BJ (cell line): ENCODE measurements around the gene NANOGP8. TPM values are rescaled to one million over a fixed set of nuclear protein-coding genes. Genes with fewer than 3 reads are reported as not detected.

Experiments used
- CTCF ChIA-PET: fragments of 350-600 bp; formaldehyde crosslinking; extraction: SDS; loops from one replicate; lab custom pipeline; 2021; ENCODE audit warnings: antibody characterized with exemption, inconsistent platforms; lab: Yijun Ruan, JAX
- POLR2A ChIA-PET: fragments of 300-600 bp; sonication (Branson Sonifier 250); formaldehyde crosslinking; extraction: SDS; loops from one replicate; lab custom pipeline; 2021; ENCODE audit warnings: antibody characterized with exemption; lab: Charles Lee
- DNase-seq: peaks from one replicate; pipeline ENCODE4 v3.0.0-alpha.2; 2011; ENCODE audit warnings: low read depth
- H3K27me3 ChIP-seq: 2 replicates; pipeline ENCODE4 v1.6.0; 2011; ENCODE audit warnings: low read length; ENCODE audit not compliant: control insufficient read depth, insufficient read depth
- H3K36me3 ChIP-seq: 2 replicates; pipeline ENCODE4 v1.5.1; 2011; ENCODE audit warnings: low read length; ENCODE audit not compliant: control insufficient read depth, insufficient read depth
- H3K4me3 ChIP-seq: 2 replicates; pipeline ENCODE4 v1.5.1; 2011; ENCODE audit warnings: low read depth, mild to moderate bottlenecking, control low read depth, low read length
- polyA plus RNA-seq: library from polyadenylated mRNA; depleted of rRNA; stranded (reverse); fragments of >200 nt; gene quantifications from 2 replicates; pipeline ENCODE4 v1.2.3, GENCODE V29; 2011
- TF ChIP-seq, protein P1 (sequence below): IDR thresholded peaks from 2 replicates; pipeline ENCODE4 v1.5.1; 2011; ENCODE audit warnings: low read depth, mild to moderate bottlenecking, control low read depth, inconsistent platforms, low read length, moderate library complexity; ENCODE audit not compliant: insufficient read depth

Gene NANOGP8
- polyA plus RNA-seq, 1 experiment: not detected

DNA sequence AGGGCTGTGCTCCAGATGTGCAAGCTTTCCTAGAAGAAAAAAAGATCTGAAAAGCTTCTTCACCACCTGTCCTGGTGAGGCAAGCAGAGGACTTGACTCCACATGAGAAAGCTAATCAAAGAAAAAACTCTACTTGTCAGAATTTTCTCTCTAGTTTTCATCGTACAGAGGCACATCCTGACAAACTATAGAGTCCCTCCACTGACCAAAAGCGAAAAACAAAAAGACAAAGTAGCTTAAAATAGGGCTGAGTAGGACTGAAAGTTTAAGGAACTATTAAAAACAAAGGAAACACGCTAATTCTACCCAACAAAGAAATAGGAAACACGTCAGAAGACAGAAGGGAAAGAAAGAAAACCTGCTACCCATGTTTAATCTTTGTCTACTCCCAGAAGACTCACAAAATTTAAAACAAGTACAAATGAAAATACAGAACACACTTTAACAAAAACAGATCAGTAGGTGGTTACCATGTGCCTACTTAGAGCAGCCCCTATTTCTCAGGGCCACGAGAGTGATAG, 26.5 kb downstream of the NANOGP8 start:
- no peaks in the 10 kb centered on the region for H3K27me3 ChIP-seq
- H3K36me3 ChIP-seq: no peaks in the 10 kb centered on the region
- CTCF ChIA-PET: no interaction called here
- no peak for DNase-seq
- no peak overlapping the region for H3K4me3 ChIP-seq
- TF ChIP-seq, protein P1, sequence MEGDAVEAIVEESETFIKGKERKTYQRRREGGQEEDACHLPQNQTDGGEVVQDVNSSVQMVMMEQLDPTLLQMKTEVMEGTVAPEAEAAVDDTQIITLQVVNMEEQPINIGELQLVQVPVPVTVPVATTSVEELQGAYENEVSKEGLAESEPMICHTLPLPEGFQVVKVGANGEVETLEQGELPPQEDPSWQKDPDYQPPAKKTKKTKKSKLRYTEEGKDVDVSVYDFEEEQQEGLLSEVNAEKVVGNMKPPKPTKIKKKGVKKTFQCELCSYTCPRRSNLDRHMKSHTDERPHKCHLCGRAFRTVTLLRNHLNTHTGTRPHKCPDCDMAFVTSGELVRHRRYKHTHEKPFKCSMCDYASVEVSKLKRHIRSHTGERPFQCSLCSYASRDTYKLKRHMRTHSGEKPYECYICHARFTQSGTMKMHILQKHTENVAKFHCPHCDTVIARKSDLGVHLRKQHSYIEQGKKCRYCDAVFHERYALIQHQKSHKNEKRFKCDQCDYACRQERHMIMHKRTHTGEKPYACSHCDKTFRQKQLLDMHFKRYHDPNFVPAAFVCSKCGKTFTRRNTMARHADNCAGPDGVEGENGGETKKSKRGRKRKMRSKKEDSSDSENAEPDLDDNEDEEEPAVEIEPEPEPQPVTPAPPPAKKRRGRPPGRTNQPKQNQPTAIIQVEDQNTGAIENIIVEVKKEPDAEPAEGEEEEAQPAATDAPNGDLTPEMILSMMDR: no peak
- POLR2A ChIA-PET: no interaction called here

GRCh38 chr15:35055416-35056105, 29.5 kb downstream of the NANOGP8 start:
- Histone ChIP-seq H3K36me3 (no peaks in the 10 kb centered on the region), H3K27me3 (no peaks in the 10 kb centered on the region), H3K4me3 (no peak overlapping the region)
- ChIA-PET POLR2A (no interaction called here), CTCF (no interaction called here)
- TF ChIP-seq, protein P1: no peak
- no peak for DNase-seq

DNA sequence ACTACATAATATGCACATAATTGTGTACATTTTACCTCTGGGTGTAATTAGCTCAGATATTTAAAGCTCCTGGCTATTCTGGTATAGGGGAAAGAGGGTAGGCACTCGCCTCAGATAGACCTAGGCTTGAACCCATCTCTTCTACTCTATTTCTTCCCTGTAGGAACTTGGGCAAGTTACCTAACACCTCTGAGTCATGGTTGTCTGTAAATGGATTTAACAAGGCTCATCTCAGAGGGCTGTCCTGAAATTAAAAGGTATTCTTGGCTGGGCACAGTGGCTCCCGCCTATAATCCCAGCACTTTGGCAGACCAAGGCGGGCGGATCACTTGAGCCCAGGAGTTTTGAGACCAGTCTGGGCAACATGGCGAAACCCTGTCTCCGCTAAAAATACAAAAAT, 30.7 kb downstream of the NANOGP8 start:
- CTCF ChIA-PET: no interaction called here
- TF ChIP-seq, protein P1: no peak
- DNase-seq: no peak
- POLR2A ChIA-PET: no interaction called here
- Histone ChIP-seq H3K27me3 (no peaks in the 10 kb centered on the region), H3K4me3 (no peak overlapping the region), H3K36me3 (no peaks in the 10 kb centered on the region)

GRCh38 chr15:35047996-35048395, 37.1 kb downstream of the NANOGP8 start:
- ChIA-PET CTCF (no interaction called here), POLR2A (no interaction called here)
- H3K27me3 ChIP-seq: no peaks in the 10 kb centered on the region
- H3K36me3 ChIP-seq: no peaks in the 10 kb centered on the region
- TF ChIP-seq, protein P1: no peak
- no peak overlapping the region for H3K4me3 ChIP-seq
- no peak for DNase-seq

DNA sequence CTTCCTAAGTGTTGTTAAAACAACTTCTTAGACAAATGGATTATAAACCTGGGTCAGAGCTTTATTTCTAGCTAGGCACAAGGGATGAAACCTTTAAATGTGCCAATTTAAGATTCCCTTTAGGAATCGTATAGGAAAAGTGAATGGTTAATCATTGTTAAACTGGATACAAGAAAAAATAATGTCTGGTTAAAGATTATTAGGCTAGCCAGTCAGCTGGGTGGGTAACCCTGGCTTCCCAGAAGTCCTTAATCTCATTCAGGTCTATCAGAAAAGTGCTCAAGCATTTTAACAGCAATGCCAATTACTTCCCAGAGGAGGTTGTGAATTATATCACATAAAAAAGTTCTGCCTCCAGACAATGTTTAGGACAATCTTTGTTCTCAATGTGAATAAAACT, 37.6 kb downstream of the NANOGP8 start:
- H3K36me3 ChIP-seq: no peaks in the 10 kb centered on the region
- no peaks in the 10 kb centered on the region for H3K27me3 ChIP-seq
- no peak for DNase-seq
- ChIA-PET POLR2A (no interaction called here), CTCF (no interaction called here)
- no peak overlapping the region for H3K4me3 ChIP-seq
- TF ChIP-seq, protein P1: no peak
